Dedifferentiated amniotic fluid mesenchymal stem cell (primary cell): ENCODE measurements around the gene HLF.

Experiments used
- DNase-seq: peaks from one replicate; pipeline ENCODE4 v3.0.0-alpha.2; 2016; ENCODE audit errors: extremely low spot score

Gene HLF

GRCh38 chr17:55254375-55254774, 10.4 kb upstream of the HLF start:
- no peak for DNase-seq

GRCh38 chr17:55258578-55259135, 6.1 kb upstream of the HLF start:
- DNase-seq: no peak

- no peak for DNase-seq
Measured at GRCh38 chr17:55259684-55260111, 5.1 kb upstream of the HLF start.

- DNase-seq: no peak
Measured at GRCh38 chr17:55261311-55261710, 3.4 kb upstream of the HLF start.

- no peak for DNase-seq
Measured at GRCh38 chr17:55263569-55264277, 1.0 kb upstream of the HLF start.

GRCh38 chr17:55264278-55264644, 499 bp upstream of the HLF start:
- no peak for DNase-seq

GRCh38 chr17:55265311-55266021, 706 bp downstream of the HLF start:
- no peak for DNase-seq

GRCh38 chr17:55266051-55266957, 1.5 kb downstream of the HLF start:
- DNase-seq: no peak

- DNase-seq: no peak
Measured at GRCh38 chr17:55266958-55267688, 2.4 kb downstream of the HLF start.

- no peak for DNase-seq
Measured at GRCh38 chr17:55267777-55268648, 3.3 kb downstream of the HLF start.

- DNase-seq: no peak
Measured at GRCh38 chr17:55268649-55269480, 4.1 kb downstream of the HLF start.

GRCh38 chr17:55269894-55270293, 5.1 kb downstream of the HLF start:
- no peak for DNase-seq

- no peak for DNase-seq
Measured at GRCh38 chr17:55271223-55271571, 6.4 kb downstream of the HLF start.

GRCh38 chr17:55271958-55272710, 7.4 kb downstream of the HLF start:
- no peak for DNase-seq

- no peak for DNase-seq
Measured at GRCh38 chr17:55272711-55273578, 8.2 kb downstream of the HLF start.

GRCh38 chr17:55273579-55274354, 9.0 kb downstream of the HLF start:
- no peak for DNase-seq
